OCI-LY1 (cell line): ENCODE measurements around the gene TLE5.

Source experiments
- H2AFZ ChIP-seq: fragments of 200-600 bp; sonication (generic), shearing (Covaris generic); 2 replicates; pipeline ENCODE4 v1.6.0; 2014; ENCODE audit warnings: antibody characterized with exemption, mild to moderate bottlenecking, low read length
- H3F3A ChIP-seq: fragments of 200-600 bp; sonication (generic), shearing (Covaris generic); 2 replicates; pipeline ENCODE4 v1.6.0; 2014; ENCODE audit warnings: mild to moderate bottlenecking, antibody characterized with exemption, low read length, moderate library complexity; ENCODE audit not compliant: insufficient read depth
- H3K27ac ChIP-seq: fragments of 200-600 bp; sonication (generic); 2 replicates; pipeline ENCODE4 v1.5.1; 2014; ENCODE audit warnings: low read length, mixed run types, mild to moderate bottlenecking, low read depth; ENCODE audit not compliant: poor library complexity, severe bottlenecking
- H3K27me3 ChIP-seq: fragments of 200-600 bp; sonication (generic); 2 replicates; pipeline ENCODE4 v1.6.0; 2014; ENCODE audit warnings: antibody characterized with exemption, mild to moderate bottlenecking, low read length, moderate library complexity; ENCODE audit not compliant: insufficient read depth
- H3K36me3 ChIP-seq: fragments of 200-600 bp; sonication (generic); 2 replicates; pipeline ENCODE4 v1.6.1; 2014; ENCODE audit warnings: mild to moderate bottlenecking, antibody characterized with exemption, low read length, moderate library complexity, mixed read lengths; ENCODE audit not compliant: insufficient read depth
- H3K4me1 ChIP-seq: fragments of 200-600 bp; sonication (generic); 2 replicates; pipeline ENCODE4 v1.5.1; 2014; ENCODE audit warnings: mild to moderate bottlenecking, low read length, moderate library complexity; ENCODE audit not compliant: insufficient read depth, severe bottlenecking
- H3K4me2 ChIP-seq: fragments of 200-600 bp; sonication (generic), shearing (Covaris generic); 2 replicates; pipeline ENCODE4 v1.6.1; 2014; ENCODE audit warnings: low read length
- H3K4me3 ChIP-seq: fragments of 200-600 bp; sonication (generic); 2 replicates; pipeline ENCODE4 v1.5.1; 2014; ENCODE audit warnings: low read length, low read depth, mild to moderate bottlenecking, mixed read lengths; ENCODE audit not compliant: poor library complexity, severe bottlenecking
- H3K79me2 ChIP-seq: fragments of 200-600 bp; shearing (Covaris generic); 2 replicates; pipeline ENCODE4 v1.6.1; 2016; ENCODE audit warnings: mixed run types, low read length, mixed read lengths; ENCODE audit not compliant: insufficient read depth
- H3K9ac ChIP-seq: fragments of 200-600 bp; sonication (generic), shearing (Covaris generic); 2 replicates; pipeline ENCODE4 v1.6.1; 2014; ENCODE audit warnings: mild to moderate bottlenecking, low read length, mixed read lengths
- H3K9me2 ChIP-seq: fragments of 200-600 bp; sonication (generic), shearing (Covaris generic); 2 replicates; pipeline ENCODE4 v1.6.1; 2014; ENCODE audit warnings: low read depth, mild to moderate bottlenecking, low read length, mixed read lengths
- H3K9me3 ChIP-seq: fragments of 200-600 bp; shearing (Covaris generic); 2 replicates; pipeline ENCODE4 v1.6.1; 2014; ENCODE audit warnings: low read length, mixed read lengths
- H4K20me1 ChIP-seq: fragments of 200-600 bp; sonication (generic), shearing (Covaris generic); 2 replicates; pipeline ENCODE4 v1.6.0; 2016; ENCODE audit warnings: mild to moderate bottlenecking, low read length; ENCODE audit not compliant: insufficient read depth
- CTCF ChIP-seq: fragments of 200-600 bp; sonication (generic), shearing (Covaris generic); IDR thresholded peaks from 2 replicates; pipeline ENCODE4 v1.5.1; 2017; ENCODE audit warnings: mild to moderate bottlenecking, antibody characterized with exemption, low read length, moderate library complexity, mixed read lengths
- EZH2 ChIP-seq: fragments of 200-600 bp; sonication (generic), shearing (Covaris generic); IDR thresholded peaks from 2 replicates; pipeline ENCODE4 v1.8.0; 2017; ENCODE audit warnings: borderline replicate concordance, mixed run types, mild to moderate bottlenecking, antibody characterized with exemption, low read length, moderate library complexity, mixed read lengths

TLE5 gene

GRCh38 chr19:3042621-3043267 is 19.6 kb downstream of the TLE5 start:
- H3K4me1 ChIP-seq = no peaks in the 10 kb centered on the region
- peaks cover 13% of the 10 kb centered on the region; the same call in 1 of the 2 replicates for H3K27me3 ChIP-seq
- no peak for TF ChIP-seq CTCF
- TF ChIP-seq EZH2 = no peak
- H3K4me3 ChIP-seq = no peak overlapping the region
- H3K4me2 ChIP-seq = no peak overlapping the region
- H3K36me3 ChIP-seq = no peaks in the 10 kb centered on the region
- H3K9me2 ChIP-seq = no peaks in the 10 kb centered on the region
- no peaks in the 10 kb centered on the region for H3K9me3 ChIP-seq
- H3F3A ChIP-seq = no peaks in the 10 kb centered on the region
- no peak overlapping the region for H3K9ac ChIP-seq
- H3K79me2 ChIP-seq = no peaks in the 10 kb centered on the region
- no peak overlapping the region for H2AFZ ChIP-seq
- no peak overlapping the region for H3K27ac ChIP-seq
- H4K20me1 ChIP-seq = no peaks in the 10 kb centered on the region

- no peaks in the 10 kb centered on the region for H3K4me1 ChIP-seq
- no peak overlapping the region for H2AFZ ChIP-seq
- H3K9me2 ChIP-seq = no peaks in the 10 kb centered on the region
- H3K9me3 ChIP-seq = no peaks in the 10 kb centered on the region
- no peaks in the 10 kb centered on the region for H3K79me2 ChIP-seq
- TF ChIP-seq EZH2 (no peak), CTCF (no peak)
- H3K27me3 ChIP-seq = peaks cover 18% of the 10 kb centered on the region; the same call in 1 of the 2 replicates
- no peaks in the 10 kb centered on the region for H4K20me1 ChIP-seq
- no peak overlapping the region for H3K27ac ChIP-seq
- H3K36me3 ChIP-seq = no peaks in the 10 kb centered on the region
- H3K4me3 ChIP-seq = no peak overlapping the region
- H3K9ac ChIP-seq = no peak overlapping the region
- no peak overlapping the region for H3K4me2 ChIP-seq
- no peaks in the 10 kb centered on the region for H3F3A ChIP-seq
Observed at GRCh38 chr19:3041761-3042620, 20.3 kb downstream of the TLE5 start.

- Histone ChIP-seq H3K36me3 (no peaks in the 10 kb centered on the region), H3K4me2 (no peak overlapping the region), H3K9me2 (no peaks in the 10 kb centered on the region), H3K9me3 (no peaks in the 10 kb centered on the region), H3K79me2 (no peaks in the 10 kb centered on the region), H4K20me1 (no peaks in the 10 kb centered on the region), H2AFZ (no peak overlapping the region), H3K27me3 (peaks cover 18% of the 10 kb centered on the region; the same call in 1 of the 2 replicates), H3K4me1 (peaks cover 2% of the 10 kb centered on the region), H3K9ac (no peak overlapping the region), H3F3A (no peaks in the 10 kb centered on the region), H3K27ac (no peak overlapping the region), H3K4me3 (no peak overlapping the region)
- TF ChIP-seq CTCF (no peak), EZH2 (no peak)
Observed at GRCh38 chr19:3041327-3041726, 21.0 kb downstream of the TLE5 start.
